DOHH2 (cell line): ENCODE results near the gene MRPL44.

Experiments used
- H3F3A ChIP-seq: fragments of 200-600 bp; sonication (generic), shearing (Covaris generic); 2 replicates; pipeline ENCODE4 v1.6.0; 2016; ENCODE audit warnings: antibody characterized with exemption, mild to moderate bottlenecking; ENCODE audit not compliant: control insufficient read depth, insufficient read depth
- H3K27ac ChIP-seq: fragments of 200-600 bp; sonication (generic); 2 replicates; pipeline ENCODE4 v1.5.1; 2014; ENCODE audit warnings: low read depth, mild to moderate bottlenecking, low read length, moderate library complexity
- H3K27me3 ChIP-seq: fragments of 200-600 bp; sonication (generic); 2 replicates; pipeline ENCODE4 v1.6.1; 2014; ENCODE audit warnings: mild to moderate bottlenecking, low read length, mixed read lengths; ENCODE audit not compliant: control insufficient read depth
- H3K36me3 ChIP-seq: fragments of 200-600 bp; sonication (generic); 2 replicates; pipeline ENCODE4 v1.6.1; 2014; ENCODE audit warnings: mild to moderate bottlenecking, low read length, moderate library complexity, mixed read lengths; ENCODE audit not compliant: control insufficient read depth
- H3K4me1 ChIP-seq: fragments of 200-600 bp; sonication (generic); 2 replicates; pipeline ENCODE4 v1.6.1; 2014; ENCODE audit warnings: mild to moderate bottlenecking, low read length, mixed read lengths; ENCODE audit not compliant: control insufficient read depth
- H3K4me2 ChIP-seq: fragments of 200-600 bp; sonication (generic); 2 replicates; pipeline ENCODE4 v1.6.0; 2014; ENCODE audit warnings: mild to moderate bottlenecking, low read length, moderate library complexity
- H3K4me3 ChIP-seq: fragments of 200-600 bp; sonication (generic); 2 replicates; pipeline ENCODE4 v1.5.1; 2014; ENCODE audit warnings: mild to moderate bottlenecking, low read length, mixed read lengths
- H3K79me2 ChIP-seq: fragments of 200-600 bp; sonication (generic); 2 replicates; pipeline ENCODE4 v1.6.1; 2014; ENCODE audit warnings: mild to moderate bottlenecking, low read length, mixed read lengths; ENCODE audit not compliant: control insufficient read depth
- H3K9me2 ChIP-seq: fragments of 200-600 bp; sonication (generic); replicated peaks from 2 replicates; pipeline ENCODE4 v1.6.1; 2014; ENCODE audit warnings: mild to moderate bottlenecking, low read length, mixed read lengths; ENCODE audit not compliant: control insufficient read depth
- H3K9me3 ChIP-seq: fragments of 200-600 bp; sonication (generic); 2 replicates; pipeline ENCODE4 v1.6.1; 2014; ENCODE audit warnings: antibody characterized with exemption, low read length, mixed read lengths; ENCODE audit not compliant: control insufficient read depth, insufficient read depth
- H4K20me1 ChIP-seq: fragments of 200-600 bp; sonication (generic); 2 replicates; pipeline ENCODE4 v1.6.0; 2014; ENCODE audit warnings: low read depth, mild to moderate bottlenecking, antibody characterized with exemption, low read length, moderate library complexity; ENCODE audit not compliant: control insufficient read depth, insufficient read depth
- CTCF ChIP-seq: fragments of 200-600 bp; sonication (generic); IDR thresholded peaks from one replicate; pipeline ENCODE4 v1.5.1; 2014; ENCODE audit warnings: antibody characterized with exemption, mild to moderate bottlenecking, low read depth, low read length; ENCODE audit not compliant: poor library complexity, severe bottlenecking
- EZH2phosphoT487 ChIP-seq: fragments of 200-600 bp; sonication (generic); IDR thresholded peaks from 2 replicates; pipeline ENCODE4 v1.6.1; 2017; ENCODE audit warnings: borderline replicate concordance, mild to moderate bottlenecking, antibody characterized with exemption, low read length, moderate library complexity, mixed read lengths

Gene MRPL44

GRCh38 chr2:223979730-223980396, 22.6 kb downstream of the MRPL44 start:
- Histone ChIP-seq H3K27ac (no peak overlapping the region), H3K36me3 (no peaks in the 10 kb centered on the region), H3K79me2 (no peaks in the 10 kb centered on the region), H3F3A (no peaks in the 10 kb centered on the region), H3K9me3 (no peaks in the 10 kb centered on the region), H3K4me2 (no peak overlapping the region), H3K4me1 (no peaks in the 10 kb centered on the region), H4K20me1 (no peaks in the 10 kb centered on the region), H3K27me3 (no peaks in the 10 kb centered on the region), H3K4me3 (no peak overlapping the region), H3K9me2 (no peaks in the 10 kb centered on the region)
- TF ChIP-seq EZH2phosphoT487 (no peak), CTCF (no peak)

GRCh38 chr2:223980397-223980735, 23.1 kb downstream of the MRPL44 start:
- Histone ChIP-seq H3K27ac (no peak overlapping the region), H3K4me3 (no peak overlapping the region), H3K4me2 (no peak overlapping the region), H3K4me1 (no peaks in the 10 kb centered on the region), H3K9me2 (no peaks in the 10 kb centered on the region), H3K9me3 (no peaks in the 10 kb centered on the region), H3K79me2 (no peaks in the 10 kb centered on the region), H3K27me3 (no peaks in the 10 kb centered on the region), H3F3A (no peaks in the 10 kb centered on the region), H4K20me1 (no peaks in the 10 kb centered on the region), H3K36me3 (no peaks in the 10 kb centered on the region)
- TF ChIP-seq EZH2phosphoT487 (no peak), CTCF (no peak)

GRCh38 chr2:223980803-223981202, 23.5 kb downstream of the MRPL44 start:
- Histone ChIP-seq H3K79me2 (no peaks in the 10 kb centered on the region), H3K36me3 (no peaks in the 10 kb centered on the region), H4K20me1 (no peaks in the 10 kb centered on the region), H3K27me3 (peaks cover 4% of the 10 kb centered on the region; the same call in 1 of the 2 replicates), H3K27ac (no peak overlapping the region), H3K9me3 (no peaks in the 10 kb centered on the region), H3K4me3 (no peak overlapping the region), H3F3A (no peaks in the 10 kb centered on the region), H3K9me2 (no peaks in the 10 kb centered on the region), H3K4me2 (no peak overlapping the region), H3K4me1 (no peaks in the 10 kb centered on the region)
- no peak for TF ChIP-seq CTCF
- TF ChIP-seq EZH2phosphoT487: no peak
